Smooth muscle cell (in vitro differentiated cells): ENCODE results near the gene MIXL1. TPM values are rescaled to one million over a fixed set of nuclear protein-coding genes. Genes with fewer than 3 reads are reported as not detected.

ENCODE experiments used
- DNase-seq: peaks from one replicate; lab custom pipeline; 2025; ENCODE audit not compliant: unreplicated experiment; lab: John Stamatoyannopoulos, UW
- H2AFZ ChIP-seq: fragments of 200-600 bp; sonication (generic); 2 replicates; pipeline ENCODE4 v1.6.0; 2016; ENCODE audit warnings: antibody characterized with exemption, low read depth, mild to moderate bottlenecking
- H3F3A ChIP-seq: fragments of 200-600 bp; sonication (generic); 2 replicates; pipeline ENCODE4 v1.6.0; 2017; ENCODE audit warnings: antibody characterized with exemption, low read depth
- H3K27ac ChIP-seq: fragments of 200-600 bp; sonication (generic); 2 replicates; pipeline ENCODE4 v1.5.1; 2016; ENCODE audit warnings: low read depth, mild to moderate bottlenecking
- H3K27me3 ChIP-seq: fragments of 200-600 bp; sonication (generic); 2 replicates; pipeline ENCODE4 v1.6.1; 2016; ENCODE audit warnings: low read depth, mild to moderate bottlenecking
- H3K36me3 ChIP-seq: fragments of 200-600 bp; sonication (generic); 2 replicates; pipeline ENCODE4 v1.5.1; 2016; ENCODE audit warnings: low read depth
- H3K4me1 ChIP-seq: fragments of 200-600 bp; sonication (generic); 2 replicates; pipeline ENCODE4 v1.5.1; 2016; ENCODE audit warnings: low read depth
- H3K4me2 ChIP-seq: fragments of 200-600 bp; sonication (generic); 2 replicates; pipeline ENCODE4 v1.6.0; 2016; ENCODE audit warnings: mild to moderate bottlenecking
- H3K4me3 ChIP-seq: fragments of 200-600 bp; sonication (generic); 2 replicates; pipeline ENCODE4 v1.5.1; 2016; ENCODE audit warnings: mild to moderate bottlenecking
- H3K79me2 ChIP-seq: fragments of 200-600 bp; sonication (generic); 2 replicates; pipeline ENCODE4 v1.6.0; 2016; ENCODE audit warnings: low read depth, mild to moderate bottlenecking
- H3K9ac ChIP-seq: fragments of 200-600 bp; sonication (generic); 2 replicates; pipeline ENCODE4 v1.6.0; 2016; ENCODE audit warnings: low read depth
- H3K9me3 ChIP-seq: fragments of 200-600 bp; sonication (generic); replicated peaks from 2 replicates; pipeline ENCODE4 v1.5.1; 2016; ENCODE audit warnings: low read depth
- H4K20me1 ChIP-seq: fragments of 200-600 bp; sonication (generic); 2 replicates; pipeline ENCODE4 v1.6.0; 2016; ENCODE audit warnings: low read depth
- CTCF ChIP-seq: fragments of 200-600 bp; sonication (generic); IDR thresholded peaks from 2 replicates; pipeline ENCODE4 v1.5.1; 2017; ENCODE audit warnings: borderline replicate concordance, mild to moderate bottlenecking, antibody characterized with exemption; ENCODE audit not compliant: insufficient read depth, poor library complexity, severe bottlenecking
- WGBS: methylation state at CpG from one replicate; pipeline ENCODE4 v1.1.7; 2016; ENCODE audit warnings: low lambda C conversion rate; 5-methylcytosine and 5-hydroxymethylcytosine counted together
- polyA plus RNA-seq: library from polyadenylated mRNA; unstranded; fragments of >200 nt; fragmentation: Nextera tagmentation; extraction: Ambion mirVana; gene quantifications from 2 replicates; pipeline ENCODE4 v1.2.1, GENCODE V29; 2016
- total RNA-seq: library from RNA; depleted of rRNA; stranded (reverse); fragments of >200 nt; gene quantifications from 2 replicates; pipeline ENCODE4 v1.2.3, GENCODE V29; 2014

MIXL1 gene
- total and polyA plus RNA-seq, 2 experiments from 2014 or later: 0.04 to 0.27 TPM

GRCh38 chr1:226222686-226223085 lies 778 bp upstream of the MIXL1 start:
- WGBS: 90% methylated on average over 10 of the region's 10 CpGs
- TF ChIP-seq CTCF: no peak
- H2AFZ ChIP-seq: no peak overlapping the region
- no peak overlapping the region for H3K27ac ChIP-seq
- H3K36me3 ChIP-seq: no peaks in the 10 kb centered on the region
- H3K79me2 ChIP-seq: no peaks in the 10 kb centered on the region
- H4K20me1 ChIP-seq: no peaks in the 10 kb centered on the region
- H3K27me3 ChIP-seq: peaks cover 28% of the 10 kb centered on the region
- H3K9me3 ChIP-seq: no peaks in the 10 kb centered on the region
- no peak overlapping the region for H3K4me3 ChIP-seq
- no peak overlapping the region for H3K9ac ChIP-seq
- no peak overlapping the region for H3K4me2 ChIP-seq
- no peaks in the 10 kb centered on the region for H3K4me1 ChIP-seq
- no peak for DNase-seq
- no peaks in the 10 kb centered on the region for H3F3A ChIP-seq

GRCh38 chr1:226223786-226224244 lies 351 bp downstream of the MIXL1 start:
- no peak overlapping the region for H3K9ac ChIP-seq
- H3F3A ChIP-seq: no peaks in the 10 kb centered on the region
- H4K20me1 ChIP-seq: no peaks in the 10 kb centered on the region
- no peak overlapping the region for H3K27ac ChIP-seq
- H3K79me2 ChIP-seq: no peaks in the 10 kb centered on the region
- no peak for DNase-seq
- H3K4me1 ChIP-seq: no peaks in the 10 kb centered on the region
- 2% methylated on average over 33 of the region's 55 CpGs for WGBS
- H3K36me3 ChIP-seq: no peaks in the 10 kb centered on the region
- H2AFZ ChIP-seq: no peak overlapping the region
- peak overlapping the region; percentile 94 for H3K4me2 ChIP-seq
- peak overlapping the region; percentile 61 for H3K4me3 ChIP-seq
- H3K9me3 ChIP-seq: no peaks in the 10 kb centered on the region
- TF ChIP-seq CTCF: no peak
- peaks cover 28% of the 10 kb centered on the region for H3K27me3 ChIP-seq

- no peak overlapping the region for H3K27ac ChIP-seq
- no peak overlapping the region for H3K4me3 ChIP-seq
- no peak for DNase-seq
- H4K20me1 ChIP-seq: no peaks in the 10 kb centered on the region
- TF ChIP-seq CTCF: no peak
- H3F3A ChIP-seq: no peaks in the 10 kb centered on the region
- peaks cover 28% of the 10 kb centered on the region for H3K27me3 ChIP-seq
- no peak overlapping the region for H2AFZ ChIP-seq
- H3K4me2 ChIP-seq: no peak overlapping the region
- 92% methylated on average over 3 of the region's 3 CpGs for whole genome bisulfite sequencing
- no peaks in the 10 kb centered on the region for H3K79me2 ChIP-seq
- H3K9me3 ChIP-seq: no peaks in the 10 kb centered on the region
- H3K9ac ChIP-seq: no peak overlapping the region
- no peaks in the 10 kb centered on the region for H3K36me3 ChIP-seq
- no peaks in the 10 kb centered on the region for H3K4me1 ChIP-seq
Observed at GRCh38 chr1:226226601-226227000, 3.1 kb downstream of the MIXL1 start.

- H4K20me1 ChIP-seq: no peaks in the 10 kb centered on the region
- H3K4me1 ChIP-seq: no peaks in the 10 kb centered on the region
- H2AFZ ChIP-seq: no peak overlapping the region
- no peaks in the 10 kb centered on the region for H3K79me2 ChIP-seq
- no peaks in the 10 kb centered on the region for H3K9me3 ChIP-seq
- no peaks in the 10 kb centered on the region for H3K36me3 ChIP-seq
- no peak overlapping the region for H3K9ac ChIP-seq
- no peak overlapping the region for H3K27ac ChIP-seq
- TF ChIP-seq CTCF: no peak
- H3F3A ChIP-seq: no peaks in the 10 kb centered on the region
- no peak overlapping the region for H3K4me2 ChIP-seq
- H3K4me3 ChIP-seq: no peak overlapping the region
- no peak for DNase-seq
- WGBS: 78% methylated on average over 6 of the region's 6 CpGs
- H3K27me3 ChIP-seq: no peaks in the 10 kb centered on the region
Observed at GRCh38 chr1:226233293-226233692, 9.8 kb downstream of the MIXL1 start.
